Ishikawa (cell line): ENCODE measurements around the gene PTCD2.

Experiments used
- CEBPB ChIP-seq: IDR thresholded peaks from 2 replicates; pipeline ENCODE4 v1.6.1; 2012
- CREB1 ChIP-seq: IDR thresholded peaks from 2 replicates; pipeline ENCODE4 v1.6.1; 2012; ENCODE audit warnings: low read depth
- EGR1 ChIP-seq: IDR thresholded peaks from 2 replicates; pipeline ENCODE4 v1.6.1; 2012
- EP300 ChIP-seq: IDR thresholded peaks from 2 replicates; pipeline ENCODE4 v1.6.1; 2012; ENCODE audit warnings: borderline replicate concordance
- FOXM1 ChIP-seq: IDR thresholded peaks from 2 replicates; pipeline ENCODE4 v1.6.1; 2012; ENCODE audit warnings: low read depth, borderline replicate concordance
- NFIC ChIP-seq: IDR thresholded peaks from 2 replicates; pipeline ENCODE4 v1.6.1; 2012
- RAD21 ChIP-seq: IDR thresholded peaks from 2 replicates; pipeline ENCODE4 v1.6.1; 2012; ENCODE audit warnings: low read depth
- TAF1 ChIP-seq: IDR thresholded peaks from 2 replicates; pipeline ENCODE4 v1.6.1; 2012; ENCODE audit warnings: low read depth, mild to moderate bottlenecking
- TCF12 ChIP-seq: IDR thresholded peaks from 2 replicates; pipeline ENCODE4 v1.6.1; 2012; ENCODE audit warnings: low read depth
- TEAD4 ChIP-seq: IDR thresholded peaks from 2 replicates; pipeline ENCODE4 v1.6.1; 2012
- YY1 ChIP-seq: IDR thresholded peaks from 2 replicates; pipeline ENCODE4 v1.6.1; 2012; ENCODE audit warnings: low read depth
- ZBTB7A ChIP-seq: IDR thresholded peaks from 2 replicates; pipeline ENCODE4 v1.6.1; 2012; ENCODE audit warnings: low read depth
- TF ChIP-seq, protein P1 (sequence below): IDR thresholded peaks from 2 replicates; pipeline ENCODE4 v1.6.1; 2012
- TF ChIP-seq, protein P2 (sequence below): IDR thresholded peaks from 2 replicates; pipeline ENCODE4 v1.6.1; 2012
- TF ChIP-seq, protein P3 (sequence below): IDR thresholded peaks from 2 replicates; pipeline ENCODE4 v1.6.1; 2012; ENCODE audit warnings: low read depth, mild to moderate bottlenecking

Gene PTCD2

DNA sequence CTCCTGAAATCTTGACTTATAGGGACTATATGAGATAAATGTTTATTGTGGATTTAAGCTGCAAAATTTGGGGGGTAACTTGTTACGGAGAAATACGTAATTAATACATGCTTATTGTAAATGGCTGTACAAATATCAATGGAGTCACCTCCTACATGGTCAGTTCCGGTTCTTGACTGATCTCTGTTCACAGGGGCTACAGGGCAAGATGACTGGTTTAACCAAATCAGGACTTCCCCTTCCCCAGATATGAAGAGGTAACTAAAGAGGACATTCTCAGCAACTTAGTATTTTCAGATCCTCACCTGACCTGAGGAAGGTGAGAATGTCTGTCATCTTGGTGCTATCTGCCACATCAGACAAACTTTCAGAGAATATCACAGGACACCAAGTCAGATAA, 54.7 kb downstream of the PTCD2 start:
- TF ChIP-seq NFIC = no peak
- TF ChIP-seq EGR1 = no peak
- TF ChIP-seq CEBPB = no peak
- no peak for TF ChIP-seq TCF12

DNA sequence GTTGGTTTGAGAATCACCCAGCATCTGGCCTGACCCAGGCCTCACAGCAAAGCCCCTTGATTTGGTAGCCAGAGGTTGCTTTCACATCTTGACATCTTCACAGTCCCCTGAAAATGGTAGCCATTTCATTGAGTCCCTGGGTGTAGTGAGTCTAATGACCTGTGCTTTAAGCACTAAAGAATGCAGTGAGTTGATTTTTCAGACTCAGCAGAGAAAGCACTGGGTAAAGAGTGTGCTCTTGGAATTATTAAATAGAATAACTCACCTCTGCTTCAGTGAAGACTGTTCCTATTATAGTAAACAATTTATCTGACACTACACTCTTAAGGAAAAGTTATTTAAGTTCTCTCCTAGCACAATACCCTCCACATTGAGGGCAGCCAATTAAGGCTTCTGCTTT, 56.2 kb downstream of the PTCD2 start:
- TF ChIP-seq TCF12 = no peak
- no peak for TF ChIP-seq TAF1
- no peak for TF ChIP-seq CEBPB
- TF ChIP-seq EP300 = no peak
- no peak for TF ChIP-seq NFIC
- no peak for TF ChIP-seq FOXM1
- TF ChIP-seq, protein P1, sequence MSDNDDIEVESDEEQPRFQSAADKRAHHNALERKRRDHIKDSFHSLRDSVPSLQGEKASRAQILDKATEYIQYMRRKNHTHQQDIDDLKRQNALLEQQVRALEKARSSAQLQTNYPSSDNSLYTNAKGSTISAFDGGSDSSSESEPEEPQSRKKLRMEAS = no peak

DNA sequence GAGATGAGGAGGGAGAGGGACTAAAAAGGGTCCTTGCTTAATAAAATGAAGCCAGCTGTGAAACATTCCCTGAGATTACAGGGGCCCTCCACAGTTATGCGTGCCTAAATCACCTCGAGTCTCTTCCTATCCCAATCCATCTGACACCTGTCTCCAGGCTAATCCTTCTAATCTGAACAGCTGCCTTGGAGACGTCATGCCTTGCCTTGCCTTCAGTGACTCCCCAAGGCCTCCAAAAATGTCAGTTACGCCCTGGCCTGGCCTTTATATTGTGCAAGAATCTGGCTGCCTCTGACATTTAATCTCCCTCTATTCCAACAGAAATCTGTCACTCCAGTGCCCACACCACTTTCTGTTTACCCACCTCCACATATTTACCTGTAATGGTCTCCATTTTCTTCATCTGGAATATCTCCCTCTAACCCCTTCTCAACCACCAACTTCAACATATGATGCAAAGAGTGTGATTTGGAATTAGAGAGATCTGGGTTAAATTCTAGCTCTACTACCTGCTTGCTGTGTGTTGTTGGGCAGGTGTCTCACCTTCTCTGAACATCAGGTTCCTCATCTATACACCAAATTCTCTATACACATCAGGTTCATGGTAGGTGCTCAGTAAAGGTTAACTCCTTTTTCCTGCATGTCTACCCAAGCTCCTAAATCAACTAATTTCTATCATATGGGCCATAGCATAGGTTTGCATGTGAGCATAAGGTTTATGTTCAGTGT, 57.9 kb downstream of the PTCD2 start:
- TF ChIP-seq CEBPB (peak; percentile 56), TEAD4 (no peak), TCF12 (no peak)

DNA sequence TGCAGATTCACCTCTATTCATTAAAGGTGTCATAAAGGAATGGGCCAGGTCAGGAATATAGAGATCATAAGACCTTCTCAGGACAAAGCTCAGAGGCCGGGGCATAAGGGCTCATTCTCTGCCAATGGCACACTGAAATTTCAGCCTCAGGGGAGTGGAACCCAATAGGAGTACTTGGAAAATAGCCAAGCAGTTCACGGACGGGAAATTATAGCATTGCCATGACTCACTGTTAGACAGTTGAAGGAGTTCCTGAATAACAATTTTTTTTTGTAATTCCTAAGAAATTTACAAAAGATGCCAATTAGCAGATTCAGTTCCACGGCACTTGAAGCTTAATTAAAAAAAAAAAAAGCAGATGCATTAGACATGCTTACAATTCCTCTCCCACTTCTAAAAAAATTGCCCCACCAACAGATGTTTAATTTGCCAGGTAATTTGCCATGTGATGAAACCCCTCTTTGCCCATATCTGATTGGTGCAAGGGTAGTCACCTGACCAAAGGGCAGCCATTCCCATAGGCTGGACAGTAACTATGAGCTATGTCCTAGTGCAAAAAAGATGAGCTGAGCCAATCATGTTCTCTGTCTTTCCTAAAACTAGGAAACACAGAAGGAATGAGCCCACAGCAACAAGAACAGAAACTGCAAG, 58.6 kb downstream of the PTCD2 start:
- TF ChIP-seq NFIC (peak; percentile 80), EGR1 (no peak), FOXM1 (no peak), CREB1 (no peak), CEBPB (0 out of 2 replicates have a peak, but pooled peaks have one; percentile 2), ZBTB7A (no peak), YY1 (0 out of 2 replicates have a peak, but pooled peaks have one; percentile 35)
- TF ChIP-seq, protein P2, sequence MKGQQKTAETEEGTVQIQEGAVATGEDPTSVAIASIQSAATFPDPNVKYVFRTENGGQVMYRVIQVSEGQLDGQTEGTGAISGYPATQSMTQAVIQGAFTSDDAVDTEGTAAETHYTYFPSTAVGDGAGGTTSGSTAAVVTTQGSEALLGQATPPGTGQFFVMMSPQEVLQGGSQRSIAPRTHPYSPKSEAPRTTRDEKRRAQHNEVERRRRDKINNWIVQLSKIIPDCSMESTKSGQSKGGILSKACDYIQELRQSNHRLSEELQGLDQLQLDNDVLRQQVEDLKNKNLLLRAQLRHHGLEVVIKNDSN = peak; percentile 89
- TF ChIP-seq, protein P3, sequence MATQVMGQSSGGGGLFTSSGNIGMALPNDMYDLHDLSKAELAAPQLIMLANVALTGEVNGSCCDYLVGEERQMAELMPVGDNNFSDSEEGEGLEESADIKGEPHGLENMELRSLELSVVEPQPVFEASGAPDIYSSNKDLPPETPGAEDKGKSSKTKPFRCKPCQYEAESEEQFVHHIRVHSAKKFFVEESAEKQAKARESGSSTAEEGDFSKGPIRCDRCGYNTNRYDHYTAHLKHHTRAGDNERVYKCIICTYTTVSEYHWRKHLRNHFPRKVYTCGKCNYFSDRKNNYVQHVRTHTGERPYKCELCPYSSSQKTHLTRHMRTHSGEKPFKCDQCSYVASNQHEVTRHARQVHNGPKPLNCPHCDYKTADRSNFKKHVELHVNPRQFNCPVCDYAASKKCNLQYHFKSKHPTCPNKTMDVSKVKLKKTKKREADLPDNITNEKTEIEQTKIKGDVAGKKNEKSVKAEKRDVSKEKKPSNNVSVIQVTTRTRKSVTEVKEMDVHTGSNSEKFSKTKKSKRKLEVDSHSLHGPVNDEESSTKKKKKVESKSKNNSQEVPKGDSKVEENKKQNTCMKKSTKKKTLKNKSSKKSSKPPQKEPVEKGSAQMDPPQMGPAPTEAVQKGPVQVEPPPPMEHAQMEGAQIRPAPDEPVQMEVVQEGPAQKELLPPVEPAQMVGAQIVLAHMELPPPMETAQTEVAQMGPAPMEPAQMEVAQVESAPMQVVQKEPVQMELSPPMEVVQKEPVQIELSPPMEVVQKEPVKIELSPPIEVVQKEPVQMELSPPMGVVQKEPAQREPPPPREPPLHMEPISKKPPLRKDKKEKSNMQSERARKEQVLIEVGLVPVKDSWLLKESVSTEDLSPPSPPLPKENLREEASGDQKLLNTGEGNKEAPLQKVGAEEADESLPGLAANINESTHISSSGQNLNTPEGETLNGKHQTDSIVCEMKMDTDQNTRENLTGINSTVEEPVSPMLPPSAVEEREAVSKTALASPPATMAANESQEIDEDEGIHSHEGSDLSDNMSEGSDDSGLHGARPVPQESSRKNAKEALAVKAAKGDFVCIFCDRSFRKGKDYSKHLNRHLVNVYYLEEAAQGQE = no peak

DNA sequence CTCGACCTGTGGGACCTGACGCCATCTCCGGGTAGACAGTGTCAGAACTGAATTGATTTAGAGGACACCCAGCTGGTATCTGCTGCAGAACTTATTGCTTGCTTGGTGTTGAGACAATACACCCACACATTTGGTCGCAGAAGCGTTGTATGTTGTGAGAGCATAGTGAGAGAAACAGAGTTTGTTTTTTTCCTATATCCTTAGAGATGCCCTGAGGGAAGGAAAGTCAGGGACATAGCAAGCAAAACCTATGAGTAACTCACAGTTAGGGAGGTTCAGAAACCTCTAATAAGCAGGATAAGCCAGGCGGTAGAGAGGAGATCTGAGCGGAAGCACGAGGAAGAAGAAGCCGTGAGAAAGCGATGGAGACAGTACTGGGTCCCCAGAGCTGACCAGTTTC, 59.8 kb downstream of the PTCD2 start:
- TF ChIP-seq TEAD4 (no peak), RAD21 (no peak), EGR1 (no peak), ZBTB7A (no peak), NFIC (no peak)

DNA sequence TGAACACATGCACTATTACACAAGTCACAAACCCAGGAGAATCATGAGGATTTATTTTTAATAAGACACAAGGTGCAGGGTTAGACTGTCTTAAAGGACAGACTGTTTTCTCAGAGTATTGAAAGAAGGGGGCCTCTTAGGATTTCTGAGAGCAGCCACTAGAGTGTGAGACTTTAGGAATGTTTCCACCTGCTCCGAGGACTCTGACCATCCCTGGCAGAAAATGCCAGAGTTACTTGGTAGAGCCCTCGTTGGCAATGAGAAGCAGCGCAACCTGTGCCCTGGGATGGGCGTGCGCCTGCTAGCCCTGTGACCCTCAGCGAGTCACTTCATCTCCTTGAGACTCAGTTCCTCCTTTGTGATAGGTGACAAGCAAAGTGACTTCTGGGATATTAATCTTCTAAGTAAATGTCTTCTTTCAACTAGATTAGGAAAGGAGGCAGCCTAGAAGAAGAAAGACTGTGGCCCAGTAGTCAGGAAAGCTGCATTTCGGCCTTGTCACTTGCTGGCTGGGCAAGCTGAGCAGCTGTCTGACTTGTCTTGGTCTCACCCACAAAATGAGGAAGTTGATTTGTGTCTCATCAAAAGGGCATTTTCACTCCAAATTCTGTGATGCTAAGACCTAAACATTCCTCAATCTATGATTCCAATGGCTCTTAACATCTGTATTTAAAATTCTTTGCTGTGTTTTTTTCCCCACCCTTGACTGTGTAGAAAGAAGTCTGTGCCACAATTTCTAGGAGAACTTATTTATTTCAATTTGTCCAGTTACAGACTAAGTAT, 60.5 kb downstream of the PTCD2 start:
- TF ChIP-seq YY1 = no peak
- no peak for TF ChIP-seq RAD21
- TF ChIP-seq, protein P3 = no peak
- no peak for TF ChIP-seq TAF1
- TF ChIP-seq, protein P2 = no peak
- no peak for TF ChIP-seq TCF12
- TF ChIP-seq EP300 = no peak
- TF ChIP-seq TEAD4 = no peak
- TF ChIP-seq, protein P1 = no peak
- no peak for TF ChIP-seq CREB1
